ENCODE results near the gene ENTHD1.
"Not testable (repeated sequence)": the region's sequence is repeated elsewhere in the genome, so short reads cannot be mapped to it uniquely, and the experiment has no call there.

DNA sequence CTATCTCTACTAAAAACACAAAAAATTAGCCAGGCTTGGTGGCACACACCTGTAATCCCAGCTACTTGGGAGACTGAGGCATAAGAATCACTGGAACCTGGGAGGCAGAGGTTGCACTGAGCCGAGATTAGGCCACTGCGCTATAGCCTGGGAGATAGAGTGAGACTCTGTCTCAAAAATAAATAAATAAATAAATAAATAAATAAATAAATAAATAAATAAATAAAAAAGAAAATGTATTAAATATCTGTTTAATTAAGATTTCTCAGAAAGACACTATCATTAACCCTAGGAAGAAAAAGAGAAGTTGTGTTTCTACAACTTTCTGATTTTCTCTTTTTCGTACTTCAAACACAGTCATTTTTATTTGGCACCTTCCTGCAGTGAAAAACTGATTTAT is 3.6 kb downstream of the ENTHD1 start:
- not testable (repeated sequence) for TF ChIP-seq POLR2A (IDR thresholded peaks at IDR 0.05; ENCODE audit: low read depth, low read length); TAF1 (IDR thresholded peaks at IDR 0.05; ENCODE audit: borderline replicate concordance, low read depth, low read length); POLR2AphosphoS5 (IDR thresholded peaks at IDR 0.05; ENCODE audit: low read depth, low read length)
